HepG2 (cell line): ENCODE data around the gene CCDC88B. TPM values are rescaled to one million over a fixed set of nuclear protein-coding genes. Genes with fewer than 3 reads are reported as not detected.
A peak's percentile ranks its signal among the peaks of the same experiment; 100 is the strongest.

Source experiments
- ARNTL ChIP-seq: sonication (generic); formaldehyde crosslinking; IDR thresholded peaks from 2 replicates; pipeline ENCODE4 v1.4.0; 2020; ENCODE audit warnings: mild to moderate bottlenecking, missing genetic modification reagents
- CBX5 ChIP-seq: sonication (generic); formaldehyde crosslinking; IDR thresholded peaks from 2 replicates; pipeline ENCODE4 v1.4.0; 2020; ENCODE audit warnings: missing genetic modification reagents, borderline replicate concordance
- FIP1L1 ChIP-seq: fragments of 200-400 bp; formaldehyde crosslinking; IDR thresholded peaks from 2 replicates; pipeline ENCODE4 v1.6.1; 2018; ENCODE audit warnings: low read depth, mild to moderate bottlenecking, low read length, moderate library complexity, borderline replicate concordance; ENCODE audit not compliant: insufficient read depth
- HOXA7 ChIP-seq: sonication (generic); formaldehyde crosslinking; IDR thresholded peaks from 2 replicates; pipeline ENCODE4 v1.8.1; 2022; ENCODE audit warnings: mild to moderate bottlenecking, missing genetic modification reagents, moderate library complexity
- KAT7 ChIP-seq: IDR thresholded peaks from 2 replicates; pipeline ENCODE4 v1.6.1; 2018; ENCODE audit warnings: borderline replicate concordance, missing compliant biosample characterization
- LCORL ChIP-seq, 2 experiments: fragments of 450-650 bp in 1 of 2; sonication (generic) in 1 of 2; formaldehyde crosslinking in 1 of 2; IDR thresholded peaks; 2 replicates each; pipeline versions ENCODE4 v1.5.0 to v1.6.1; 2017 to 2020; ENCODE audit warnings: antibody characterized with exemption in 1 of 2, missing genetic modification reagents in 1 of 2
- MEF2D ChIP-seq: sonication (generic); formaldehyde crosslinking; IDR thresholded peaks from 2 replicates; pipeline ENCODE4 v1.5.1; 2020; ENCODE audit warnings: mild to moderate bottlenecking, missing genetic modification reagents
- MXI1 ChIP-seq: IDR thresholded peaks from 3 replicates; pipeline ENCODE4 v1.6.1; 2012; ENCODE audit warnings: low read depth, low read length, inconsistent platforms, borderline replicate concordance
- MYC ChIP-seq: sonication (generic); formaldehyde crosslinking; IDR thresholded peaks from 2 replicates; pipeline ENCODE4 v1.9.0; 2021; ENCODE audit warnings: missing genetic modification reagents, borderline replicate concordance
- PHF5A ChIP-seq: IDR thresholded peaks from one replicate; pipeline ENCODE4 v1.6.1; 2018; ENCODE audit warnings: low read depth, missing genetic modification reagents; ENCODE audit not compliant: unreplicated experiment
- ZEB1 ChIP-seq: IDR thresholded peaks from 2 replicates; pipeline ENCODE4 v1.6.1; 2012; ENCODE audit warnings: mild to moderate bottlenecking, low read depth, inconsistent platforms; ENCODE audit not compliant: insufficient replicate concordance
- ZNF264 ChIP-seq: sonication (generic); formaldehyde crosslinking; IDR thresholded peaks from 2 replicates; pipeline ENCODE4 v1.4.0; 2020; ENCODE audit warnings: missing genetic modification reagents
- ZNF333 ChIP-seq: sonication (generic); formaldehyde crosslinking; IDR thresholded peaks from 2 replicates; pipeline ENCODE4 v1.4.0; 2020; ENCODE audit warnings: mild to moderate bottlenecking, missing genetic modification reagents, borderline replicate concordance
- ZNF570 ChIP-seq: sonication (generic); formaldehyde crosslinking; IDR thresholded peaks from 2 replicates; pipeline ENCODE4 v1.4.0; 2020; ENCODE audit warnings: mild to moderate bottlenecking, missing genetic modification reagents, borderline replicate concordance
- ZNF709 ChIP-seq: sonication (generic); formaldehyde crosslinking; IDR thresholded peaks from 2 replicates; pipeline ENCODE4 v1.5.0; 2020; ENCODE audit warnings: mild to moderate bottlenecking, missing genetic modification reagents
- ZNF766 ChIP-seq: sonication (generic); formaldehyde crosslinking; IDR thresholded peaks from 2 replicates; pipeline ENCODE4 v1.5.0; 2020; ENCODE audit warnings: missing genetic modification reagents, borderline replicate concordance
- ZSCAN20 ChIP-seq: sonication (generic); formaldehyde crosslinking; IDR thresholded peaks from 2 replicates; pipeline ENCODE4 v1.4.0; 2020; ENCODE audit warnings: missing genetic modification reagents, mild to moderate bottlenecking, borderline replicate concordance
- polyA plus RNA-seq, 8 experiments: library from polyadenylated mRNA; depleted of rRNA in 3 of 8; stranded (reverse) in 7 of 8; unstranded in 1 of 8; fragments of >200 nt; fragmentation: Illumina TruSeq in 4 of 8; extraction: Trizol in 4 of 8; gene quantifications; 2 replicates each; pipeline versions ENCODE4 v1.2.1 to v1.2.3, GENCODE V29; 2011 to 2016; ENCODE audit warnings: low read depth in 4 of 8, missing spikeins in 1 of 8, mixed read lengths in 1 of 8; ENCODE audit not compliant: insufficient read depth in 1 of 8
- total RNA-seq, 5 experiments: library from RNA; depleted of rRNA; stranded (reverse); fragments of >200 nt; fragmentation: Illumina TruSeq; extraction: Trizol; gene quantifications; 2 replicates each; pipeline ENCODE4 v1.2.3, GENCODE V29; 2016; ENCODE audit warnings: low read depth in 1 of 5
- TF ChIP-seq, protein P1 (sequence below): sonication (generic); formaldehyde crosslinking; conservative IDR thresholded peaks from 2 replicates; pipeline ENCODE4 v1.8.0; 2022; ENCODE audit warnings: mild to moderate bottlenecking, moderate library complexity, missing genetic modification reagents
- TF ChIP-seq, protein P2 (sequence below): sonication (generic); formaldehyde crosslinking; IDR thresholded peaks from 2 replicates; pipeline ENCODE4 v1.4.0; 2020; ENCODE audit warnings: mild to moderate bottlenecking, missing genetic modification reagents
- TF ChIP-seq, protein P3 (sequence below): IDR thresholded peaks from 2 replicates; pipeline ENCODE4 v1.6.1; 2012; ENCODE audit warnings: low read depth, low read length, improper control_type of control experiment
- TF ChIP-seq, protein P4 (sequence below): sonication (generic); formaldehyde crosslinking; conservative IDR thresholded peaks from 2 replicates; pipeline ENCODE4 v1.5.0; 2020; ENCODE audit warnings: missing genetic modification reagents

The CCDC88B gene
- total and polyA plus RNA-seq, 2 of the 13 experiments (the other 11 are each of a cell fraction or from before 2014, with no cell fraction given) = 3.6 to 4.8 TPM

DNA sequence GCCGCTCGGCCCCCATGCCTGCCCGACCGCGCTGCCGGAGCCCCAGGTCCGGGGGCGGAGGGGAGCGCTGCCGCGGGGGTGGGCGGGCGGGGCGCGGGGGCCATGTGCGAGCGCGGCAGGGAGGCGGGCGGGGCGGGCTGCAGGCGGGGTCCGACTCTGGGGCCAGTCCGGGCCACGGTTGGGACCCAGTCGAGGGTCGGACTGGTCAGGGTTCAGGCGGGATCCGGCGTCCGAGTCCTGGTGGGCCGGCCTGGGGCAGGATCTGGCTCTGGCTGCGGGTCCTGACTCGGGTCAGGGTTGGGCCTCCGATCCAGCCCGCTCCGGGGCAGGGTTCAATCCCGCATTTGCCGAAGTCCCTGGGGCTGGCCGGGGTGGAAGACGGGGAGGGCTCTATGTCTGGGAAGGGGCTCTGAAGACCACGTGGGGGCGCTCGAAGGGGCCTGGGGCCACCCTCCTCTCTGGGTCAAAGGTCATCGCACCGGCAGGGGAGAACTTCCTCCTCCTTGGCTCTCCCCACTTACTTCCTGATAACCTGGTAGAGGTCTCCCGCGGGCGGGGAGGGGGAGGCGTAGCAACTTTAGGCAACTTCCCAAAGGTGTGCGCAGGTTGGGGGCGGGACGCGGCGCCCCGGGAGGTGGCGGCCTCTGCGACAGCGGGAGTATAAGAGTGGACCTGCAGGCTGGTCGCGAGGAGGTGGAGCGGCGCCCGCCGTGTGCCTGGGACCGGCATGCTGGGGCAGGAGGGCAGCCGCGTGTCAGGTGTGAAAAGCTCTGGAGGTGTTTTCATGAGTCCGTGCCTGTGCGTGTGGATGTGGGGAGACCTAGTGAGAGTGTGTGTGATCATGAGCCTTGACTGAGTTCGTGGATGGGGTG, 34.1 kb upstream of the CCDC88B start (continued):
- TF ChIP-seq HOXA7 (CRISPR knock-in tag) = no peak
- TF ChIP-seq ZNF264 (CRISPR knock-in tag) = peak; percentile 31; the same call in 1 of the 2 replicates
- TF ChIP-seq, protein P1, sequence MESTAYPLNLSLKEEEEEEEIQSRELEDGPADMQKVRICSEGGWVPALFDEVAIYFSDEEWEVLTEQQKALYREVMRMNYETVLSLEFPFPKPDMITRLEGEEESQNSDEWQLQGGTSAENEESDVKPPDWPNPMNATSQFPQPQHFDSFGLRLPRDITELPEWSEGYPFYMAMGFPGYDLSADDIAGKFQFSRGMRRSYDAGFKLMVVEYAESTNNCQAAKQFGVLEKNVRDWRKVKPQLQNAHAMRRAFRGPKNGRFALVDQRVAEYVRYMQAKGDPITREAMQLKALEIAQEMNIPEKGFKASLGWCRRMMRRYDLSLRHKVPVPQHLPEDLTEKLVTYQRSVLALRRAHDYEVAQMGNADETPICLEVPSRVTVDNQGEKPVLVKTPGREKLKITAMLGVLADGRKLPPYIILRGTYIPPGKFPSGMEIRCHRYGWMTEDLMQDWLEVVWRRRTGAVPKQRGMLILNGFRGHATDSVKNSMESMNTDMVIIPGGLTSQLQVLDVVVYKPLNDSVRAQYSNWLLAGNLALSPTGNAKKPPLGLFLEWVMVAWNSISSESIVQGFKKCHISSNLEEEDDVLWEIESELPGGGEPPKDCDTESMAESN = peak; percentile 49; the same call in 1 of the 2 replicates
- peak; percentile 69; the same call in 1 of the 2 replicates for TF ChIP-seq CBX5
- TF ChIP-seq PHF5A (CRISPR knock-in tag) = peak; percentile 42
- TF ChIP-seq, protein P2, sequence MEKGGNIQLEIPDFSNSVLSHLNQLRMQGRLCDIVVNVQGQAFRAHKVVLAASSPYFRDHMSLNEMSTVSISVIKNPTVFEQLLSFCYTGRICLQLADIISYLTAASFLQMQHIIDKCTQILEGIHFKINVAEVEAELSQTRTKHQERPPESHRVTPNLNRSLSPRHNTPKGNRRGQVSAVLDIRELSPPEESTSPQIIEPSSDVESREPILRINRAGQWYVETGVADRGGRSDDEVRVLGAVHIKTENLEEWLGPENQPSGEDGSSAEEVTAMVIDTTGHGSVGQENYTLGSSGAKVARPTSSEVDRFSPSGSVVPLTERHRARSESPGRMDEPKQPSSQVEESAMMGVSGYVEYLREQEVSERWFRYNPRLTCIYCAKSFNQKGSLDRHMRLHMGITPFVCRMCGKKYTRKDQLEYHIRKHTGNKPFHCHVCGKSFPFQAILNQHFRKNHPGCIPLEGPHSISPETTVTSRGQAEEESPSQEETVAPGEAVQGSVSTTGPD (CRISPR knock-in tag) = no peak
- TF ChIP-seq MXI1 = peak; percentile 40; the same call in 1 of the 3 replicates
- no peak for TF ChIP-seq FIP1L1
- TF ChIP-seq ZSCAN20 = no peak
- TF ChIP-seq ZNF709 = peak; percentile 32; the same call in 1 of the 2 replicates
- TF ChIP-seq ZNF570 (CRISPR knock-in tag) = no peak
- TF ChIP-seq LCORL (IDR thresholded peaks at IDR 0.05) = no peak
- TF ChIP-seq LCORL (CRISPR knock-in tag; IDR thresholded peaks at IDR 0.05) = peak; percentile 75
- TF ChIP-seq, protein P3, sequence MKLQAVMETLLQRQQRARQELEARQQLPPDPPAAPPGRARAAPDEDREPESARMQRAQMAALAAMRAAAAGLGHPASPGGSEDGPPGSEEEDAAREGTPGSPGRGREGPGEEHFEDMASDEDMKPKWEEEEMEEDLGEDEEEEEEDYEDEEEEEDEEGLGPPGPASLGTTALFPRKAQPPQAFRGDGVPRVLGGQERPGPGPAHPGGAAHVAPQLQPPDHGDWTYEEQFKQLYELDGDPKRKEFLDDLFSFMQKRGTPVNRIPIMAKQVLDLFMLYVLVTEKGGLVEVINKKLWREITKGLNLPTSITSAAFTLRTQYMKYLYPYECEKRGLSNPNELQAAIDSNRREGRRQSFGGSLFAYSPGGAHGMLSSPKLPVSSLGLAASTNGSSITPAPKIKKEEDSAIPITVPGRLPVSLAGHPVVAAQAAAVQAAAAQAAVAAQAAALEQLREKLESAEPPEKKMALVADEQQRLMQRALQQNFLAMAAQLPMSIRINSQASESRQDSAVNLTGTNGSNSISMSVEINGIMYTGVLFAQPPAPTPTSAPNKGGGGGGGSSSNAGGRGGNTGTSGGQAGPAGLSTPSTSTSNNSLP = no peak
- peak; percentile 51; the same call in 1 of the 2 replicates for TF ChIP-seq ZNF333
- TF ChIP-seq ZEB1 = peak; percentile 71
- TF ChIP-seq, protein P4, sequence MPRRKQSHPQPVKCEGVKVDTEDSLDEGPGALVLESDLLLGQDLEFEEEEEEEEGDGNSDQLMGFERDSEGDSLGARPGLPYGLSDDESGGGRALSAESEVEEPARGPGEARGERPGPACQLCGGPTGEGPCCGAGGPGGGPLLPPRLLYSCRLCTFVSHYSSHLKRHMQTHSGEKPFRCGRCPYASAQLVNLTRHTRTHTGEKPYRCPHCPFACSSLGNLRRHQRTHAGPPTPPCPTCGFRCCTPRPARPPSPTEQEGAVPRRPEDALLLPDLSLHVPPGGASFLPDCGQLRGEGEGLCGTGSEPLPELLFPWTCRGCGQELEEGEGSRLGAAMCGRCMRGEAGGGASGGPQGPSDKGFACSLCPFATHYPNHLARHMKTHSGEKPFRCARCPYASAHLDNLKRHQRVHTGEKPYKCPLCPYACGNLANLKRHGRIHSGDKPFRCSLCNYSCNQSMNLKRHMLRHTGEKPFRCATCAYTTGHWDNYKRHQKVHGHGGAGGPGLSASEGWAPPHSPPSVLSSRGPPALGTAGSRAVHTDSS (CRISPR knock-in tag) = no peak
- peak; percentile 3; the same call in 1 of the 2 replicates for TF ChIP-seq ZNF766 (CRISPR knock-in tag)
- no peak for TF ChIP-seq ARNTL (CRISPR knock-in tag)
- no peak for TF ChIP-seq KAT7
- TF ChIP-seq MEF2D = peak; percentile 64; the same call in 1 of the 2 replicates
- TF ChIP-seq MYC = peak; percentile 80; the same call in 1 of the 2 replicates
